IMR-90 (cell line): Measurements from ENCODE around the gene PHOSPHO2. TPM values are rescaled to one million over a fixed set of nuclear protein-coding genes. Genes with fewer than 3 reads are reported as not detected.

Experiments
- ATAC-seq: fragments of 200-7000 bp; cut with Tn5 transposase; 2 replicates; pipeline ENCODE4 v1.9.1; 2020; ENCODE audit warnings: low read depth, mild to moderate bottlenecking, moderate library complexity
- BruUV-seq: library from RNA; stranded (reverse); fragments of 400-500 nt; replicated peaks from 2 replicates; lab custom pipeline; 2021; lab: Mats Ljungman, UMichigan
- CTCF ChIA-PET: fragments of 300-600 bp; formaldehyde crosslinking; extraction: SDS; loops from one replicate; lab custom pipeline; 2021; ENCODE audit warnings: antibody characterized with exemption; lab: Yijun Ruan, JAX
- POLR2A ChIA-PET: fragments of 300-600 bp; sonication (Branson Sonifier 250); formaldehyde crosslinking; loops from one replicate; lab custom pipeline; 2022; ENCODE audit warnings: antibody characterized with exemption; ENCODE audit not compliant: unreplicated experiment; lab: Charles Lee
- DNase-seq: peaks from one replicate; pipeline ENCODE4 v3.0.0; 2013
- H2AFZ ChIP-seq: replicated peaks from 2 replicates; pipeline ENCODE3; 2013; ENCODE audit warnings: low read length, mild to moderate bottlenecking; ENCODE audit not compliant: poor library complexity
- H2AK5ac ChIP-seq: 2 replicates; pipeline ENCODE4 v1.6.1; 2013; ENCODE audit warnings: low read depth, low read length, inconsistent platforms
- H2AK9ac ChIP-seq: replicated peaks from 2 replicates; pipeline ENCODE3; 2013; ENCODE audit warnings: mild to moderate bottlenecking, low read depth, low read length, moderate library complexity; ENCODE audit not compliant: poor library complexity
- H2BK120ac ChIP-seq: 2 replicates; pipeline ENCODE4 v1.6.1; 2013; ENCODE audit warnings: low read depth, low read length, inconsistent platforms
- H2BK15ac ChIP-seq: 3 replicates; pipeline ENCODE4 v1.6.1; 2013; ENCODE audit warnings: low read depth, low read length, inconsistent platforms
- H2BK20ac ChIP-seq: 2 replicates; pipeline ENCODE4 v1.6.1; 2013; ENCODE audit warnings: low read depth, mild to moderate bottlenecking, inconsistent platforms, low read length, moderate library complexity
- H2BK5ac ChIP-seq: 2 replicates; pipeline ENCODE4 v1.6.1; 2013; ENCODE audit warnings: mild to moderate bottlenecking, low read depth, low read length, inconsistent platforms; ENCODE audit not compliant: poor library complexity, severe bottlenecking
- H3K14ac ChIP-seq: replicated peaks from 2 replicates; pipeline ENCODE4 v1.6.1; 2013; ENCODE audit warnings: low read depth, low read length, inconsistent platforms
- H3K18ac ChIP-seq: 2 replicates; pipeline ENCODE4 v1.6.1; 2013; ENCODE audit warnings: low read depth, low read length, control low read depth
- H3K23ac ChIP-seq: 2 replicates; pipeline ENCODE4 v1.6.1; 2013; ENCODE audit warnings: low read depth, low read length, inconsistent platforms
- H3K27ac ChIP-seq: 2 replicates; pipeline ENCODE4 v1.5.1; 2013; ENCODE audit warnings: mild to moderate bottlenecking, control low read depth, low read length; ENCODE audit not compliant: insufficient read depth
- H3K27me3 ChIP-seq: 2 replicates; pipeline ENCODE4 v1.6.1; 2013; ENCODE audit warnings: low read length; ENCODE audit not compliant: control insufficient read depth, insufficient read depth
- H3K36me3 ChIP-seq: 2 replicates; pipeline ENCODE4 v1.6.1; 2013; ENCODE audit warnings: low read length, mixed read lengths; ENCODE audit not compliant: control insufficient read depth, insufficient read depth
- H3K4ac ChIP-seq: 2 replicates; pipeline ENCODE4 v1.6.1; 2013; ENCODE audit warnings: low read depth, low read length, inconsistent platforms
- H3K4me1 ChIP-seq: 2 replicates; pipeline ENCODE4 v1.6.1; 2013; ENCODE audit warnings: low read length, mixed read lengths; ENCODE audit not compliant: control insufficient read depth, insufficient read depth
- H3K4me2 ChIP-seq: 2 replicates; pipeline ENCODE4 v1.6.1; 2013; ENCODE audit warnings: low read depth, mild to moderate bottlenecking, control low read depth, low read length, moderate library complexity
- H3K4me3 ChIP-seq: 2 replicates; pipeline ENCODE4 v1.5.1; 2013; ENCODE audit warnings: low read depth, mild to moderate bottlenecking, control low read depth, low read length, moderate library complexity; ENCODE audit not compliant: insufficient read depth
- H3K56ac ChIP-seq: 2 replicates; pipeline ENCODE4 v1.6.1; 2013; ENCODE audit warnings: low read length, inconsistent platforms; ENCODE audit not compliant: insufficient read depth; ENCODE audit errors: extremely low read depth
- H3K79me1 ChIP-seq, 2 experiments: 2 replicates each; pipeline ENCODE4 v1.6.1; 2013; ENCODE audit warnings: low read length in 2 of 2, inconsistent platforms in 1 of 2, low read depth in 1 of 2
- H3K9ac ChIP-seq: 2 replicates; pipeline ENCODE4 v1.6.1; 2013; ENCODE audit warnings: low read depth, low read length, control low read depth
- H3K9me1 ChIP-seq: 2 replicates; pipeline ENCODE4 v1.6.1; 2013; ENCODE audit warnings: low read length, inconsistent platforms; ENCODE audit not compliant: insufficient read depth
- H3K9me3 ChIP-seq: 2 replicates; pipeline ENCODE4 v1.6.1; 2013; ENCODE audit warnings: low read length; ENCODE audit not compliant: control insufficient read depth, insufficient read depth
- H4K20me1 ChIP-seq: 2 replicates; pipeline ENCODE4 v1.6.1; 2013; ENCODE audit warnings: low read length, inconsistent platforms; ENCODE audit not compliant: insufficient read depth
- H4K5ac ChIP-seq: 2 replicates; pipeline ENCODE4 v1.6.1; 2013; ENCODE audit warnings: mild to moderate bottlenecking, low read depth, low read length, control low read depth
- H4K8ac ChIP-seq, 2 experiments: 2 replicates each; pipeline ENCODE4 v1.6.1; 2013; ENCODE audit warnings: low read depth in 2 of 2, low read length in 2 of 2, control low read depth in 1 of 2, inconsistent platforms in 1 of 2
- H4K91ac ChIP-seq: 2 replicates; pipeline ENCODE4 v1.6.1; 2013; ENCODE audit warnings: low read depth, low read length, inconsistent platforms; ENCODE audit not compliant: insufficient read depth
- BHLHE40 ChIP-seq: fragments of 150-350 bp; IDR thresholded peaks from 2 replicates; pipeline ENCODE4 v1.6.1; 2016; ENCODE audit warnings: mild to moderate bottlenecking, low read depth, low read length
- CEBPB ChIP-seq: IDR thresholded peaks from 2 replicates; pipeline ENCODE4 v1.6.1; 2012; ENCODE audit warnings: low read depth, low read length, improper control_type of control experiment
- CHD1 ChIP-seq: IDR thresholded peaks from 2 replicates; pipeline ENCODE4 v1.6.1; 2012; ENCODE audit warnings: low read depth, low read length, improper control_type of control experiment
- FOS ChIP-seq: fragments of 150-350 bp; IDR thresholded peaks from 2 replicates; pipeline ENCODE4 v1.6.1; 2016; ENCODE audit warnings: low read depth, low read length
- MAFK ChIP-seq: IDR thresholded peaks from 2 replicates; pipeline ENCODE4 v1.6.1; 2012; ENCODE audit warnings: low read depth, low read length, improper control_type of control experiment
- MAZ ChIP-seq: IDR thresholded peaks from 2 replicates; pipeline ENCODE4 v1.6.1; 2012; ENCODE audit warnings: low read depth, mild to moderate bottlenecking, low read length, improper control_type of control experiment, moderate library complexity, borderline replicate concordance
- NFE2L2 ChIP-seq: fragments of 150-350 bp; IDR thresholded peaks from 2 replicates; pipeline ENCODE4 v1.6.1; 2016; ENCODE audit warnings: low read depth, mild to moderate bottlenecking, low read length
- POLR2A ChIP-seq: IDR thresholded peaks from 2 replicates; pipeline ENCODE4 v1.6.1; 2012; ENCODE audit warnings: mild to moderate bottlenecking, low read depth, low read length
- RAD21 ChIP-seq: IDR thresholded peaks from 2 replicates; pipeline ENCODE4 v1.6.1; 2012; ENCODE audit warnings: low read length, improper control_type of control experiment
- RCOR1 ChIP-seq: IDR thresholded peaks from 2 replicates; pipeline ENCODE4 v1.6.1; 2012; ENCODE audit warnings: mild to moderate bottlenecking, low read length, improper control_type of control experiment; ENCODE audit not compliant: insufficient replicate concordance
- RFX5 ChIP-seq: IDR thresholded peaks from 2 replicates; pipeline ENCODE4 v1.8.0; 2012; ENCODE audit warnings: low read depth, mild to moderate bottlenecking, low read length, moderate library complexity
- SMC3 ChIP-seq: fragments of 150-350 bp; IDR thresholded peaks from 2 replicates; pipeline ENCODE4 v1.6.1; 2016; ENCODE audit warnings: low read depth, mild to moderate bottlenecking, antibody characterized with exemption, low read length, moderate library complexity
- WGBS, 2 experiments: methylation state at CpG; one replicate each; pipeline versions ENCODE4 v1.1.5 to v1.1.7; 2013; ENCODE audit warnings: missing lambda C conversion rate in 2 of 2; ENCODE audit not compliant: insufficient read length in 1 of 2; ENCODE audit errors: extremely low coverage in 2 of 2; 5-methylcytosine and 5-hydroxymethylcytosine counted together
- dilution Hi-C: fragments of 300-500 bp; cut with HindIII; formaldehyde crosslinking; loops from one replicate; pipeline ENCODE4 v1.14.3; 2018; ENCODE audit warnings: low sequenced_read_pairs; ENCODE audit not compliant: unreplicated experiment
- in situ Hi-C: fragments of 300-500 bp; cut with MboI; formaldehyde crosslinking; loops from 3 replicates; pipeline ENCODE4 v1.14.3; 2019; ENCODE audit warnings: low sequenced_read_pairs, inconsistent platforms, mixed read lengths
- intact Hi-C: fragments of 100-400 bp; cut with micrococcal nuclease; formaldehyde crosslinking; loops from 2 replicates; pipeline ENCODE4 v1.10.0; 2022
- polyA plus RNA-seq, 3 experiments: library from polyadenylated mRNA; depleted of rRNA; stranded (reverse); fragments of >200 nt; gene quantifications; 2 replicates each; pipeline ENCODE4 v1.2.3, GENCODE V29; 2012; ENCODE audit warnings: low replicate concordance in 1 of 3
- total RNA-seq: library from RNA; depleted of rRNA; stranded (reverse); fragments of >200 nt; gene quantifications from 2 replicates; pipeline ENCODE4 v1.2.3, GENCODE V29; 2012
- TF ChIP-seq, protein P1 (sequence below): fragments of 150-350 bp; IDR thresholded peaks from 2 replicates; pipeline ENCODE4 v1.6.1; 2017; ENCODE audit warnings: mild to moderate bottlenecking, antibody characterized with exemption, low read length, low read depth

The PHOSPHO2 gene
- total and polyA plus RNA-seq, 2 of the 4 experiments (the other 2 are of a cell fraction): 0.48 to 0.54 TPM

DNA sequence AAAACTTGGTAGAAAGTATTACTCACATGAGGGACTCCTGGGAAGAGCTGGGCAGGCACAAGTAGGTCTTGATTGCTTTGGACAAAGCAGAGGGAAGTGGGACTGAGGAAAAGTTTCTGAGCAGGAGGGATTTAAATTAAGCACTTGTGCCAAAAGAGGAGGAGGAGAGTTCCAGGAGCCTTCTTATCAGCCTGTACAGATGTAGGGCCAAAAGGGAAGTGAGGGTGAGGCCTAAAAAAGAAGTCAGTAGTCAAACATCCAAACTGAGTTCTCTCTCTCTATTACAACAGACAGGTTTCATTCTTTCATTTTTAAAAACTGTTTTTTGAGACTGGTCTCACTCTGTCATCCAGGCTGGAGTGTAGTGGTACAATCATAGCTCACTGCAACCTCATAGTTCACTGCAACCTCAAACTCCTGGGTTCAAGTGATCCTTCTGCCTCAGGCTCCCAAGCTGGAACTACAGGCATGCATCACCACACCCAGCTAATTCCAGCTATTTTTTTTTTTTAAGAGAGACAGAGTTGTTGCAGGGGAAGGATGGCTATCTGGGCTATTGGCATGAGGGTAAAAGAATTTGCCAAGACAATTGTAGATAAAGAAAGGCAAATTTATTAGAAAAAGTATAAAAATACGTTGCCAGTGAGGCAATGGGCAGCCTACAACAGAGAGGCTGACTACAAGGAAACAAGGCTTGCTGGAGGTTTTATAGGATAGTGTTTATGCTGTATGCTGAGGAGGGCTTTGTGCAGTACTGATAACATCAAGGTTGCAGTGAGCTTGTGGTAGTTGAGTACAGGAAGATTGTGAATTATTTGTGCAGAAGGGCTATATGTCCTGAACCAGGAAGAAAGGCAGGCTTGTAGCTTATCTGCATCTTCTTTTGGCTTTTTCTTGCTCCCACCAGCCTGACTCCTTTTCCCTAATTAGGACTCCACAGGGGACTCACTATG is 29.0 kb upstream of the PHOSPHO2 start:
- H4K91ac ChIP-seq: no peak overlapping the region
- intact Hi-C loops: no loop called here

More for the DNA sequence above, 29.0 kb upstream of the PHOSPHO2 start:
- Histone ChIP-seq H3K4ac (no peak overlapping the region), H2BK20ac (no peak overlapping the region), H3K56ac (no peak overlapping the region), H3K36me3 (no peaks in the 10 kb centered on the region), H3K27me3 (peaks cover 2% of the 10 kb centered on the region; the same call in 1 of the 2 replicates), H4K5ac (0 out of 2 replicates have a peak overlapping the region, but pooled peaks have one; percentile 13), H3K27ac (no peak overlapping the region), H3K79me1 (no peaks in the 10 kb centered on the region), H3K9me3 (no peaks in the 10 kb centered on the region), H3K23ac (no peak overlapping the region; the same call in 1 of the 2 replicates), H3K4me2 (no peak overlapping the region), H3K14ac (no peak overlapping the region), H3K4me1 (0 out of 2 replicates have a peak, but pooled peaks cover 2% of the 10 kb centered on the region), H4K8ac (no peak overlapping the region), H3K18ac (no peak overlapping the region; the same call in 1 of the 2 replicates), H3K9me1 (no peaks in the 10 kb centered on the region), H4K20me1 (no peaks in the 10 kb centered on the region), H2BK15ac (no peak overlapping the region), H2AFZ (no peak overlapping the region), H2BK120ac (no peak overlapping the region), H2AK5ac (no peak overlapping the region), H2AK9ac (no peak overlapping the region), H3K4me3 (no peak overlapping the region), H2BK5ac (no peak overlapping the region), H3K9ac (no peak overlapping the region)
- in situ Hi-C loops: no loop called here
- DNase-seq (peak; percentile 3), ATAC-seq (peak; percentile 14; the same call in 1 of the 2 replicates)
- TF ChIP-seq RAD21 (no peak), BHLHE40 (no peak), RCOR1 (no peak), FOS (no peak), CEBPB (no peak), NFE2L2 (no peak), CHD1 (no peak), MAZ (no peak), POLR2A (no peak), SMC3 (no peak), RFX5 (no peak), MAFK (no peak)
- TF ChIP-seq, protein P1, sequence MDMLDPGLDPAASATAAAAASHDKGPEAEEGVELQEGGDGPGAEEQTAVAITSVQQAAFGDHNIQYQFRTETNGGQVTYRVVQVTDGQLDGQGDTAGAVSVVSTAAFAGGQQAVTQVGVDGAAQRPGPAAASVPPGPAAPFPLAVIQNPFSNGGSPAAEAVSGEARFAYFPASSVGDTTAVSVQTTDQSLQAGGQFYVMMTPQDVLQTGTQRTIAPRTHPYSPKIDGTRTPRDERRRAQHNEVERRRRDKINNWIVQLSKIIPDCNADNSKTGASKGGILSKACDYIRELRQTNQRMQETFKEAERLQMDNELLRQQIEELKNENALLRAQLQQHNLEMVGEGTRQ: no peak
- CTCF ChIA-PET: interaction anchor here (0.6 kb wide), 1 partner anchor 80 kb away, joined by 4 read pairs; no protein-coding TSS in a partner anchor
- WGBS, 2 experiments: 10% methylated on average over 1 of the region's 1 CpG; no CpG with 5 or more reads in 1 of the 2 experiments
- no TSS peak for BruUV-seq
- POLR2A ChIA-PET: no interaction called here
- dilution Hi-C loops: no loop called here
